Kasumi-1 (cell line): ENCODE measurements around the gene MAD1L1.

Source experiments
- DNase-seq, 2 experiments: peaks; one replicate each; lab custom pipeline; 2025; lab: John Stamatoyannopoulos, UW

MAD1L1 gene

GRCh38 chr7:1897076-1897860, 335.5 kb downstream of the MAD1L1 start:
- DNase-seq, result no peak

- no peak for DNase-seq
Measured at GRCh38 chr7:1895664-1896515, 336.9 kb downstream of the MAD1L1 start.

- DNase-seq, result no peak
Measured at GRCh38 chr7:1894906-1895663, 337.7 kb downstream of the MAD1L1 start.

GRCh38 chr7:1894313-1894900, 338.3 kb downstream of the MAD1L1 start:
- DNase-seq, result no peak

- DNase-seq, result no peak
Measured at GRCh38 chr7:1893451-1893850, 339.3 kb downstream of the MAD1L1 start.

- no peak for DNase-seq
Measured at GRCh38 chr7:1893036-1893435, 339.7 kb downstream of the MAD1L1 start.

- no peak for DNase-seq
Measured at GRCh38 chr7:1892011-1892965, 340.5 kb downstream of the MAD1L1 start.

- no peak for DNase-seq
Measured at GRCh38 chr7:1890289-1891235, 342.2 kb downstream of the MAD1L1 start.

GRCh38 chr7:1889556-1890181, 343.1 kb downstream of the MAD1L1 start:
- DNase-seq, result no peak

GRCh38 chr7:1889091-1889490, 343.7 kb downstream of the MAD1L1 start:
- no peak for DNase-seq

GRCh38 chr7:1888425-1888824, 344.3 kb downstream of the MAD1L1 start:
- DNase-seq, result no peak

GRCh38 chr7:1887251-1887650, 345.5 kb downstream of the MAD1L1 start:
- no peak for DNase-seq

GRCh38 chr7:1886361-1887064, 346.2 kb downstream of the MAD1L1 start:
- DNase-seq, result no peak

GRCh38 chr7:1885465-1886226, 347.1 kb downstream of the MAD1L1 start:
- no peak for DNase-seq

GRCh38 chr7:1884583-1885350, 348.0 kb downstream of the MAD1L1 start:
- no peak for DNase-seq

GRCh38 chr7:1883834-1884582, 348.7 kb downstream of the MAD1L1 start:
- DNase-seq, result no peak
